Measurements from ENCODE around the gene PTPRS. TPM values are rescaled to one million over a fixed set of nuclear protein-coding genes. Genes with fewer than 3 reads are reported as not detected.

PTPRS gene
- total and polyA plus RNA-seq, 9 of the 15 experiments (the other 6 are each of a cell fraction or from before 2014, with no cell fraction given) = 1.1 to 49.4 (median 14.1) TPM

GRCh38 chr19:5292822-5293611 is 47.6 kb downstream of the PTPRS start (continued):
- TF ChIP-seq ZNF217 (CRISPR knock-in tag; IDR thresholded peaks at IDR 0.05) (no peak), KLF10 (CRISPR knock-in tag; IDR thresholded peaks at IDR 0.05) (no peak), E2F4 (CRISPR knock-in tag; IDR thresholded peaks at IDR 0.05; ENCODE audit: low read depth) (no peak), E2F5 (CRISPR knock-in tag; IDR thresholded peaks at IDR 0.05) (no peak), MECOM (CRISPR knock-in tag; IDR thresholded peaks at IDR 0.05) (no peak), RBM25 (IDR thresholded peaks at IDR 0.05; ENCODE audit: low read depth, low read length, severe bottlenecking) (no peak), ELF1 (tag; IDR thresholded peaks at IDR 0.05) (no peak), NCOA4 (IDR thresholded peaks at IDR 0.05; ENCODE audit: partially characterized antibody) (no peak), MCM2 (IDR thresholded peaks at IDR 0.05; ENCODE audit: low read depth) (no peak), NFIX (CRISPR knock-in tag; IDR thresholded peaks at IDR 0.05; ENCODE audit: low read depth) (no peak), TAF7 (tag; IDR thresholded peaks at IDR 0.05) (no peak), CBX8 (IDR thresholded peaks at IDR 0.05; ENCODE audit: borderline replicate concordance, extremely low read depth, low read depth, low read length, poor library complexity, severe bottlenecking) (no peak), L3MBTL2 (IDR thresholded peaks at IDR 0.05) (peak; percentile 47; the same call in 1 of the 2 replicates), COPS2 (conservative IDR thresholded peaks at IDR 0.05) (no peak), RB1 (IDR thresholded peaks at IDR 0.05; ENCODE audit: low read depth) (0 out of 2 replicates have a peak, but pooled peaks have one; percentile 43), YY1 (IDR thresholded peaks at IDR 0.05; ENCODE audit: borderline replicate concordance in 1 of 3, control insufficient read depth in 1 of 3, extremely low read depth in 1 of 3, insufficient read depth in 3 of 3, insufficient read length in 1 of 3, insufficient replicate concordance in 2 of 3, low read depth in 1 of 3, low read length in 2 of 3) (no peak), MTA3 (IDR thresholded peaks at IDR 0.05; ENCODE audit: borderline replicate concordance) (no peak), ZNF778 (CRISPR knock-in tag; IDR thresholded peaks at IDR 0.05) (no peak), ZNF174 (CRISPR knock-in tag; IDR thresholded peaks at IDR 0.05) (no peak), ZNF184 (CRISPR knock-in tag; IDR thresholded peaks at IDR 0.05) (no peak), PATZ1 (CRISPR knock-in tag; IDR thresholded peaks at IDR 0.05; ENCODE audit: borderline replicate concordance) (no peak), LARP7 (IDR thresholded peaks at IDR 0.05) (no peak), GMEB1 (CRISPR knock-in tag; IDR thresholded peaks at IDR 0.05) (no peak)

Data from K562 (cell line).